ENCODE measurements around the gene PKMYT1. TPM values are rescaled to one million over a fixed set of nuclear protein-coding genes. Genes with fewer than 3 reads are reported as not detected.

The PKMYT1 gene
- total and polyA plus RNA-seq, 9 of the 15 experiments (the other 6 are each of a cell fraction or from before 2014, with no cell fraction given), result 8.7 to 201 (median 37.8) TPM

DNA sequence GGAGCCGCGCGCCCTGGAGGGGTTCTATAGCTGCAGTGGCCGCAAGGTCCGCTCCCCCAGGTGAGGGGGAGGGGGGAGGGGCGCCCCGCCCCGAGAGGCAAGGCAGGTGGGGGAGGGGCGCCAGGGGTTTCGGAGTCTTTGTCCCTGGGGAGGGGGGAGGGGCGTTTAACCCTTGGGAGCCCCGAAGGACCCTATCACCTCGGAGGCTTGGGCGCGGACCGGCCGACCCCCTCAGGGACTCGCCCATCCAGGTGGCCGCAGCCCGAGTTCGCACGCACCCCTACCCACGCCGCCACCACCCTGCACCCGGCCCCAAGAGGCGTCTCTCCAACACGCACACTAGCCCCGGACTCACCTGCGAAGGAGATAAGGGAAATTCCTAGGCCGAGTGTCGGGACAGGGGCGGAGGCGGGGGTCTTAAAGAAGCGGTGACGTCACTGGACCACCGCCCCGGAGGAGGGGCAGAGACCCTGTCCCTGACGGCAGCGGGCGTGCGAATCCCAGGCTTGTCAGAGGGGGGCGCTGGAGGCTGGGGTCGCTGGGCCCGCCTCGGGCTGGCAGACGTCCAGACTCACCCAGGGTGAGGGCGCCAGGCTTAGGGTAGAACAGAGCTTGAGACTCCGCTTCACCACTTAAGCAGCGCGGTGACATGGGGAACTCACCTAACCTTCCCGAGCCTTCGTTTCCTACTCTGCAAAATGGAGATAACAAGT lies 37.7 kb upstream of the PKMYT1 start, which contains the start of gene CLDN6 (continued):
- TF ChIP-seq ZBTB40 (IDR thresholded peaks at IDR 0.05), result no peak
- TF ChIP-seq ZBTB40 (CRISPR knock-in tag; IDR thresholded peaks at IDR 0.05), result no peak
- TF ChIP-seq MXI1 (IDR thresholded peaks at IDR 0.05; ENCODE audit: low read depth, low read length), result no peak
- TF ChIP-seq ZNF143 (CRISPR knock-in tag; IDR thresholded peaks at IDR 0.05), result no peak
- TF ChIP-seq ZNF449 (CRISPR knock-in tag; IDR thresholded peaks at IDR 0.05), result no peak
- TF ChIP-seq L3MBTL2 (IDR thresholded peaks at IDR 0.05), result 0 out of 2 replicates have a peak, but pooled peaks have one; percentile 14
- TF ChIP-seq ELF4 (CRISPR knock-in tag; IDR thresholded peaks at IDR 0.05), result no peak
- TF ChIP-seq ZBTB34 (CRISPR knock-in tag; IDR thresholded peaks at IDR 0.05), result no peak
- TF ChIP-seq GATAD2A (IDR thresholded peaks at IDR 0.05), result peak; percentile 76
- no peak for TF ChIP-seq MYC (IDR thresholded peaks at IDR 0.05; ENCODE audit: low read depth, low read length)
- no peak for TF ChIP-seq MYC (CRISPR knock-in tag; IDR thresholded peaks at IDR 0.05; ENCODE audit: borderline replicate concordance, low read depth)
- 0 out of 2 replicates have a peak, but pooled peaks have one; percentile 12 for TF ChIP-seq NFIX (CRISPR knock-in tag; IDR thresholded peaks at IDR 0.05; ENCODE audit: low read depth)
- no peak for TF ChIP-seq GABPB2 (CRISPR knock-in tag; conservative IDR thresholded peaks at IDR 0.05)
- TF ChIP-seq, protein P1, sequence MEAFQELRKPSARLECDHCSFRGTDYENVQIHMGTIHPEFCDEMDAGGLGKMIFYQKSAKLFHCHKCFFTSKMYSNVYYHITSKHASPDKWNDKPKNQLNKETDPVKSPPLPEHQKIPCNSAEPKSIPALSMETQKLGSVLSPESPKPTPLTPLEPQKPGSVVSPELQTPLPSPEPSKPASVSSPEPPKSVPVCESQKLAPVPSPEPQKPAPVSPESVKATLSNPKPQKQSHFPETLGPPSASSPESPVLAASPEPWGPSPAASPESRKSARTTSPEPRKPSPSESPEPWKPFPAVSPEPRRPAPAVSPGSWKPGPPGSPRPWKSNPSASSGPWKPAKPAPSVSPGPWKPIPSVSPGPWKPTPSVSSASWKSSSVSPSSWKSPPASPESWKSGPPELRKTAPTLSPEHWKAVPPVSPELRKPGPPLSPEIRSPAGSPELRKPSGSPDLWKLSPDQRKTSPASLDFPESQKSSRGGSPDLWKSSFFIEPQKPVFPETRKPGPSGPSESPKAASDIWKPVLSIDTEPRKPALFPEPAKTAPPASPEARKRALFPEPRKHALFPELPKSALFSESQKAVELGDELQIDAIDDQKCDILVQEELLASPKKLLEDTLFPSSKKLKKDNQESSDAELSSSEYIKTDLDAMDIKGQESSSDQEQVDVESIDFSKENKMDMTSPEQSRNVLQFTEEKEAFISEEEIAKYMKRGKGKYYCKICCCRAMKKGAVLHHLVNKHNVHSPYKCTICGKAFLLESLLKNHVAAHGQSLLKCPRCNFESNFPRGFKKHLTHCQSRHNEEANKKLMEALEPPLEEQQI (IDR thresholded peaks at IDR 0.05), result no peak
